ENCODE data around the gene EPB41L3.

- no peak for TF ChIP-seq EZH2 (IDR thresholded peaks at IDR 0.05; ENCODE audit: borderline replicate concordance, low read length)
- TF ChIP-seq, protein P1, sequence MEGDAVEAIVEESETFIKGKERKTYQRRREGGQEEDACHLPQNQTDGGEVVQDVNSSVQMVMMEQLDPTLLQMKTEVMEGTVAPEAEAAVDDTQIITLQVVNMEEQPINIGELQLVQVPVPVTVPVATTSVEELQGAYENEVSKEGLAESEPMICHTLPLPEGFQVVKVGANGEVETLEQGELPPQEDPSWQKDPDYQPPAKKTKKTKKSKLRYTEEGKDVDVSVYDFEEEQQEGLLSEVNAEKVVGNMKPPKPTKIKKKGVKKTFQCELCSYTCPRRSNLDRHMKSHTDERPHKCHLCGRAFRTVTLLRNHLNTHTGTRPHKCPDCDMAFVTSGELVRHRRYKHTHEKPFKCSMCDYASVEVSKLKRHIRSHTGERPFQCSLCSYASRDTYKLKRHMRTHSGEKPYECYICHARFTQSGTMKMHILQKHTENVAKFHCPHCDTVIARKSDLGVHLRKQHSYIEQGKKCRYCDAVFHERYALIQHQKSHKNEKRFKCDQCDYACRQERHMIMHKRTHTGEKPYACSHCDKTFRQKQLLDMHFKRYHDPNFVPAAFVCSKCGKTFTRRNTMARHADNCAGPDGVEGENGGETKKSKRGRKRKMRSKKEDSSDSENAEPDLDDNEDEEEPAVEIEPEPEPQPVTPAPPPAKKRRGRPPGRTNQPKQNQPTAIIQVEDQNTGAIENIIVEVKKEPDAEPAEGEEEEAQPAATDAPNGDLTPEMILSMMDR (IDR thresholded peaks at IDR 0.05; ENCODE audit: low read length): no peak
Observed at GRCh38 chr18:5541644-5542043, 2.2 kb downstream of the EPB41L3 start.

Data from OCI-LY1 (cell line).